ENCODE results near the gene GNAT3. TPM values are rescaled to one million over a fixed set of nuclear protein-coding genes. Genes with fewer than 3 reads are reported as not detected.
A peak's percentile ranks its signal among the peaks of the same experiment; 100 is the strongest.

GNAT3 gene
- not detected for total RNA-seq

DNA sequence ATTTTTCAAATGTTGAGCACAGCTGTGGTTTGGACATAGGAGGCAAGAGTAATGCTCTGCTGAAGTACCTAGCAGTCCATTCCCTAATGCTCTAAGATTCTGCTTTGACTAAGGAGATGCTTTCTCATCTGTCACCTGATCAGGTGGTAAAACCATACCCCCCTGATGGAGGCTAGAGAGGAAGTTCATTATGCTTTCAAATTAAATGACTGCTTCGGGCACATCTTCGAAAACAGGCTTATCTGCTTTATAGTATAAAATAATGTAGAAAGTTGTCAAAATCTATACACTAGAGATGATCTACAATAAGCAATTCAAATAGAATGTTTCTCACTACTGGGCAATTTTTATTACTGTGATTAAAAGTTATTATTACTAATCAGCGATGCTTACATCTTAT, at the start of gene GNAT3:
TSS of gene GNAT3 (minus strand) at position 101 of the 400 bp plus-strand sequence. CDS start 138 bp downstream, outside the sequence.
- ATAC-seq: no peak
- no peaks in the 10 kb centered on the region for H3K27me3 ChIP-seq
- no peaks in the 10 kb centered on the region for H3K36me3 ChIP-seq
- no peaks in the 10 kb centered on the region for H3K4me1 ChIP-seq
- WGBS, 2 donors (ENCODE audit: low coverage in 1 of 2): 90 to 100% methylated on average over 3 of the region's 3 CpGs
- H3K9me3 ChIP-seq: no peaks in the 10 kb centered on the region
- no peak within 1 kb of the TSS for H3K4me3 ChIP-seq
- TF ChIP-seq CTCF (IDR thresholded peaks at IDR 0.05) (no peak), EP300 (IDR thresholded peaks at IDR 0.05) (no peak), POLR2AphosphoS5 (IDR thresholded peaks at IDR 0.05) (no peak), POLR2A (IDR thresholded peaks at IDR 0.05) (no peak)
- no peak within 1 kb of the TSS for H3K27ac ChIP-seq

GRCh38 chr7:80558116-80558515, 46.3 kb upstream of the GNAT3 start:
- no peak overlapping the region for H3K4me3 ChIP-seq
- no peaks in the 10 kb centered on the region for H3K36me3 ChIP-seq
- no peak for TF ChIP-seq EP300 (IDR thresholded peaks at IDR 0.05)
- no peak for TF ChIP-seq POLR2AphosphoS5 (IDR thresholded peaks at IDR 0.05)
- TF ChIP-seq CTCF (IDR thresholded peaks at IDR 0.05): no peak
- no peak for TF ChIP-seq POLR2A (IDR thresholded peaks at IDR 0.05)
- no peak for ATAC-seq
- H3K27me3 ChIP-seq: no peaks in the 10 kb centered on the region
- no peaks in the 10 kb centered on the region for H3K4me1 ChIP-seq
- H3K27ac ChIP-seq: no peak overlapping the region
- peaks cover 0 to 39% (median 0%) of the 10 kb centered on the region in 3 donors for H3K9me3 ChIP-seq
- 67 to 77% methylated on average over 3 of the region's 3 CpGs for WGBS, 2 donors (ENCODE audit: low coverage in 1 of 2)

DNA sequence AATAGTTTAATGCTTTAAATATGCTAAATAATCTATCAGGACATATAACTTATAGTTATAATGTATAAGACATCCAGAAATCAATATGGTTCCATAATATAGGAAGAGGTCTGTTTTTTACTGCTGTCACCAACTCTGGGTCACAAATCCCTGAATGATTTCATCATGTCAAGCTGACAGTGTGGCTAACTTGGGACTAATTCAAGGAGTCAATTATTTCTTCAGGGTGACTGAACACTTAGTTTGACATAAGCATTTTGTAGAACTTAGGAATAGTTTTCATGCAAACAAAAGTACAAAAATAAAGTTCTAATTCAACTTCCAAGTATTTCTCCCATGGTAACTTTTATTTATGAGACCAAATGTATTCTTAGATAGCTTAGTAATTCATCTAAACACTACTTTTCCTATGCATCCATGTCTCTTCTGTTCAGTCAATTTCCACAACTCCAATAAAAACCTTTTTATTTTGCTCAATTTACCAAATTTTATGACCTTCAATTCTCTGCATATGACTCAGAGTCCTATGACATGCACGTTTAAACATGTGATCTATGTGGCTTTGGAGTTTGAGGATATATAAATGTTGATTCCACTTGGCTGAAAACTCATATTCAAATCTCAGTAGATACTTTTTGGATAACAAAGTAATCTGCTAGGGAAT, 40.3 kb upstream of the GNAT3 start:
- Histone ChIP-seq H3K4me3 (no peak overlapping the region), H3K27me3 (no peaks in the 10 kb centered on the region), H3K27ac (no peak overlapping the region), H3K4me1 (peaks cover 0 to 8% (median 0%) of the 10 kb centered on the region in 3 donors), H3K36me3 (no peaks in the 10 kb centered on the region), H3K9me3 (no peaks in the 10 kb centered on the region)
- TF ChIP-seq POLR2AphosphoS5 (IDR thresholded peaks at IDR 0.05): no peak
- TF ChIP-seq CTCF (IDR thresholded peaks at IDR 0.05): no peak
- TF ChIP-seq EP300 (IDR thresholded peaks at IDR 0.05): no peak
- no peak for TF ChIP-seq POLR2A (IDR thresholded peaks at IDR 0.05)
- 44 to 77% methylated on average over 1 of the region's 1 CpG for WGBS, 2 donors (ENCODE audit: low coverage in 1 of 2)
- no peak for ATAC-seq

GRCh38 chr7:80550005-80550404, 38.1 kb upstream of the GNAT3 start:
- peaks cover 0 to 8% (median 0%) of the 10 kb centered on the region in 3 donors for H3K4me1 ChIP-seq
- no peaks in the 10 kb centered on the region for H3K27me3 ChIP-seq
- H3K36me3 ChIP-seq: no peaks in the 10 kb centered on the region
- no peak for ATAC-seq
- no peak overlapping the region for H3K4me3 ChIP-seq
- no peak overlapping the region for H3K27ac ChIP-seq
- peaks cover 0 to 16% (median 0%) of the 10 kb centered on the region in 3 donors for H3K9me3 ChIP-seq
- no peak for TF ChIP-seq EP300 (IDR thresholded peaks at IDR 0.05)
- no peak for TF ChIP-seq POLR2A (IDR thresholded peaks at IDR 0.05)
- TF ChIP-seq CTCF (IDR thresholded peaks at IDR 0.05): no peak
- TF ChIP-seq POLR2AphosphoS5 (IDR thresholded peaks at IDR 0.05): no peak
- WGBS, 2 donors (ENCODE audit: low coverage in 1 of 2): 93 to 96% methylated on average over 2 of the region's 2 CpGs

DNA sequence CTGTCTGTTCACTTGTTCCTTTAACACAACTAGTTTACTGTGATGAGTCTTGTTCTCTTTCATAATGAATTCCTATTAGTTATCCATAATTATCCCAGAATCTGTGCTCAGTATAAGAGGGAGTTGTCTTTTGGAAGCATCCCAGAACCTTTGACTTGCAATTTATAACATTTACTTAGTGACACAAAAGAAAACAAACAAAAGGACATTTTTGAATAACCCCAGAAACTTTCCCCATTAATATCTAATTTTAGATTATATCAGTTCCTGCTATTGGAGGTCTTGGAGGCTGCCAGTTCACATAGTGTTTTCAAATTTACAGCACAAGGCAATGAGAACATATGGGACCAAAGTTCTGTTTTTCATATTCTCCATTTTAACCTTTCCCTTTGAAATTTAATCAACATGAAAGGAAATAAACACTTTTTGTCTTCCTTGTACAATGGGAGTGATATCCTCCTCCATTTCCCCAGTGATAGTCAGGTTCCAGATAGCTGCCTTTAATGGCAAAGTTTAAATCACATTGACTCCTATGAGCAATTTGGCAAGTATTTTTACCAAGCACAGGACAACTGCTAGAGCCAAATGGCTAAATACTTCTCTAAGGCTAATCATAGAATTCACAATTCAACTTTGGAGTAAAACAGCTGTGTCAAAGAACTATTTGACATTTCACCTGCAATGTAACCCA, 37.1 kb upstream of the GNAT3 start:
- TF ChIP-seq POLR2AphosphoS5 (IDR thresholded peaks at IDR 0.05) (no peak), EP300 (IDR thresholded peaks at IDR 0.05) (no peak), POLR2A (IDR thresholded peaks at IDR 0.05) (no peak), CTCF (IDR thresholded peaks at IDR 0.05) (no peak)
- Histone ChIP-seq H3K4me1 (peaks cover 0 to 8% (median 0%) of the 10 kb centered on the region in 3 donors), H3K36me3 (no peaks in the 10 kb centered on the region), H3K27me3 (no peaks in the 10 kb centered on the region), H3K9me3 (peaks cover 0 to 21% (median 0%) of the 10 kb centered on the region in 3 donors), H3K4me3 (no peak overlapping the region), H3K27ac (peak overlapping the region in 1 of 4 donors; percentile 16)
- ATAC-seq: no peak
